WTC11 (cell line): ENCODE measurements around the gene DCTD. TPM values are rescaled to one million over a fixed set of nuclear protein-coding genes. Genes with fewer than 3 reads are reported as not detected.

Experiments used
- ATAC-seq: fragments of 200-7000 bp; cut with Tn5 transposase; 2 replicates; pipeline ENCODE4 v1.10.0; 2021; ENCODE audit warnings: mild to moderate bottlenecking, moderate library complexity
- CTCF ChIA-PET: fragments of 300-600 bp; sonication (Branson Sonifier 250); formaldehyde crosslinking; loops from one replicate; lab custom pipeline; 2021; ENCODE audit warnings: antibody characterized with exemption; lab: Charles Lee
- POLR2A ChIA-PET: fragments of 350-600 bp; sonication (Branson Sonifier 250); formaldehyde crosslinking; loops from one replicate; lab custom pipeline; 2021; ENCODE audit warnings: antibody characterized with exemption; lab: Charles Lee
- DNase-seq: peaks from one replicate; pipeline ENCODE4 v3.0.0; 2021; ENCODE audit warnings: low spot score
- H3K27ac Mint-ChIP-seq: 2 replicates; pipeline ENCODE4 v1.8.0; 2021; ENCODE audit warnings: mixed read lengths
- H3K27me3 Mint-ChIP-seq: 2 replicates; pipeline ENCODE4 v1.8.0; 2021; ENCODE audit warnings: low read depth, mild to moderate bottlenecking, moderate library complexity, mixed read lengths
- H3K36me3 Mint-ChIP-seq: 2 replicates; pipeline ENCODE4 v1.8.0; 2021; ENCODE audit warnings: mixed read lengths
- H3K4me1 Mint-ChIP-seq: 2 replicates; pipeline ENCODE4 v1.8.0; 2022; ENCODE audit warnings: mixed read lengths
- H3K4me3 Mint-ChIP-seq: 2 replicates; pipeline ENCODE4 v1.8.0; 2021; ENCODE audit warnings: mild to moderate bottlenecking, moderate library complexity, mixed read lengths
- H3K9me3 Mint-ChIP-seq: 2 replicates; pipeline ENCODE4 v1.8.0; 2021; ENCODE audit warnings: mixed read lengths
- ATF2 ChIP-seq: sonication (generic); formaldehyde crosslinking; IDR thresholded peaks from 2 replicates; pipeline ENCODE4 v1.8.1; 2022; ENCODE audit warnings: low read depth, missing genetic modification reagents, borderline replicate concordance
- CTCF ChIP-seq: fragments of 200-600 bp; IDR thresholded peaks from 2 replicates; pipeline ENCODE4 v1.8.0; 2022; ENCODE audit warnings: antibody characterized with exemption
- FOXK1 ChIP-seq: sonication (generic); formaldehyde crosslinking; IDR thresholded peaks from 2 replicates; pipeline ENCODE4 v1.8.0; 2022; ENCODE audit warnings: mild to moderate bottlenecking, moderate library complexity, missing genetic modification reagents
- HMGA2 ChIP-seq: fragments of 250-450 bp; sonication (Bioruptor Pico); IDR thresholded peaks from 2 replicates; pipeline ENCODE4 v1.4.0; 2021; ENCODE audit warnings: mild to moderate bottlenecking, moderate library complexity
- HMGXB4 ChIP-seq: sonication (generic); formaldehyde crosslinking; IDR thresholded peaks from 2 replicates; pipeline ENCODE4 v1.8.1; 2023; ENCODE audit warnings: mild to moderate bottlenecking, moderate library complexity, missing genetic modification reagents
- MAX ChIP-seq: sonication (generic); formaldehyde crosslinking; IDR thresholded peaks from 2 replicates; pipeline ENCODE4 v1.8.0; 2022; ENCODE audit warnings: mild to moderate bottlenecking, missing genetic modification reagents
- RELA ChIP-seq: sonication (generic); formaldehyde crosslinking; IDR thresholded peaks from 2 replicates; pipeline ENCODE4 v1.8.1; 2022; ENCODE audit warnings: missing genetic modification reagents, mild to moderate bottlenecking, borderline replicate concordance
- TEAD1 ChIP-seq: sonication (generic); formaldehyde crosslinking; IDR thresholded peaks from 2 replicates; pipeline ENCODE4 v1.8.0; 2022; ENCODE audit warnings: mild to moderate bottlenecking, missing genetic modification reagents
- ZNF263 ChIP-seq: sonication (generic); formaldehyde crosslinking; IDR thresholded peaks from 2 replicates; pipeline ENCODE4 v1.8.1; 2022; ENCODE audit warnings: low read depth, mild to moderate bottlenecking, moderate library complexity, missing genetic modification reagents
- ZNF512 ChIP-seq: sonication (generic); formaldehyde crosslinking; IDR thresholded peaks from 2 replicates; pipeline ENCODE4 v1.8.1; 2022; ENCODE audit warnings: missing genetic modification reagents, borderline replicate concordance
- total RNA-seq: library from RNA; stranded (reverse); gene quantifications from 3 replicates; pipeline ENCODE4 v1.2.3, GENCODE V29; 2021
- TF ChIP-seq, protein P1 (sequence below): fragments of 250-450 bp; sonication (Bioruptor Pico); IDR thresholded peaks from 2 replicates; pipeline ENCODE4 v1.8.0; 2021; ENCODE audit warnings: mild to moderate bottlenecking

The DCTD gene
- total RNA-seq, 1 experiment from 2014 or later: 56.8 TPM

DNA sequence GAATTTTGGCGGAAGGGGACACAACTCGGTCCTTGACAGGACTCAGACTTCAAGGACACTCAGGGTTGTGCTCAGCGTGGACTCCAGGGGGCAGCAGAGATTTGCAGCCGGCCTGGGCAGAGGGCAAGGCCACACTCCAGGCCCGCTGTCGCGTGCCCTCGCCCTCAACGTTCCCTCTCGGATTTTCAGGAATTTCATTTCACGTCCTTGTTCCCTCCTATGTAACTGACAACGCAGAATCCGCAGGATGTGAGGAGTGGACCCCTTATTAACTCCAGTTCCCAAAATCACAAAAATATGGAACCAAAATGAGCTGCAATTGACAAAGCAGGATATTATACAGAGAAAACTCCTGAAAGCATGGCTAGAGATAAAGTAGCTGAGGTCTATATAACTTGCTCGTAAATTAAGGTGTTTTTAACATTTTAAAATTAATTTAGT, 21.0 kb upstream of the DCTD start:
- Mint-ChIP-seq H3K9me3 (peaks cover 6% of the 10 kb centered on the region; the same call in 1 of the 2 replicates), H3K27me3 (peaks cover 6% of the 10 kb centered on the region; the same call in 1 of the 2 replicates), H3K27ac (no peak overlapping the region), H3K36me3 (no peaks in the 10 kb centered on the region), H3K4me3 (no peak overlapping the region), H3K4me1 (peaks cover 16% of the 10 kb centered on the region)
- CTCF ChIA-PET: interaction anchor here (0.5 to 4.3 kb wide), 19 partner anchors 10 to 469 kb away, joined by 3 to 47 read pairs (median 5); no protein-coding TSS in a partner anchor
- POLR2A ChIA-PET: interaction anchor here (1.1 kb wide), 1 partner anchor 161 kb away, joined by 3 read pairs; the partner anchor contains the start of gene WWC2
- ATAC-seq (peak; percentile 100), DNase-seq (peak; percentile 86)
- TF ChIP-seq, protein P1, sequence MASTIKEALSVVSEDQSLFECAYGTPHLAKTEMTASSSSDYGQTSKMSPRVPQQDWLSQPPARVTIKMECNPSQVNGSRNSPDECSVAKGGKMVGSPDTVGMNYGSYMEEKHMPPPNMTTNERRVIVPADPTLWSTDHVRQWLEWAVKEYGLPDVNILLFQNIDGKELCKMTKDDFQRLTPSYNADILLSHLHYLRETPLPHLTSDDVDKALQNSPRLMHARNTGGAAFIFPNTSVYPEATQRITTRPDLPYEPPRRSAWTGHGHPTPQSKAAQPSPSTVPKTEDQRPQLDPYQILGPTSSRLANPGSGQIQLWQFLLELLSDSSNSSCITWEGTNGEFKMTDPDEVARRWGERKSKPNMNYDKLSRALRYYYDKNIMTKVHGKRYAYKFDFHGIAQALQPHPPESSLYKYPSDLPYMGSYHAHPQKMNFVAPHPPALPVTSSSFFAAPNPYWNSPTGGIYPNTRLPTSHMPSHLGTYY (CRISPR knock-in tag): no peak
- TF ChIP-seq HMGA2 (CRISPR knock-in tag) (peak; percentile 79), TEAD1 (CRISPR knock-in tag) (0 out of 2 replicates have a peak, but pooled peaks have one; percentile 61), CTCF (peak; percentile 86), MAX (CRISPR knock-in tag) (peak; percentile 85), ZNF263 (CRISPR knock-in tag) (no peak)
- TF ChIP-seq, all 79 proteins: peak for 4

DNA sequence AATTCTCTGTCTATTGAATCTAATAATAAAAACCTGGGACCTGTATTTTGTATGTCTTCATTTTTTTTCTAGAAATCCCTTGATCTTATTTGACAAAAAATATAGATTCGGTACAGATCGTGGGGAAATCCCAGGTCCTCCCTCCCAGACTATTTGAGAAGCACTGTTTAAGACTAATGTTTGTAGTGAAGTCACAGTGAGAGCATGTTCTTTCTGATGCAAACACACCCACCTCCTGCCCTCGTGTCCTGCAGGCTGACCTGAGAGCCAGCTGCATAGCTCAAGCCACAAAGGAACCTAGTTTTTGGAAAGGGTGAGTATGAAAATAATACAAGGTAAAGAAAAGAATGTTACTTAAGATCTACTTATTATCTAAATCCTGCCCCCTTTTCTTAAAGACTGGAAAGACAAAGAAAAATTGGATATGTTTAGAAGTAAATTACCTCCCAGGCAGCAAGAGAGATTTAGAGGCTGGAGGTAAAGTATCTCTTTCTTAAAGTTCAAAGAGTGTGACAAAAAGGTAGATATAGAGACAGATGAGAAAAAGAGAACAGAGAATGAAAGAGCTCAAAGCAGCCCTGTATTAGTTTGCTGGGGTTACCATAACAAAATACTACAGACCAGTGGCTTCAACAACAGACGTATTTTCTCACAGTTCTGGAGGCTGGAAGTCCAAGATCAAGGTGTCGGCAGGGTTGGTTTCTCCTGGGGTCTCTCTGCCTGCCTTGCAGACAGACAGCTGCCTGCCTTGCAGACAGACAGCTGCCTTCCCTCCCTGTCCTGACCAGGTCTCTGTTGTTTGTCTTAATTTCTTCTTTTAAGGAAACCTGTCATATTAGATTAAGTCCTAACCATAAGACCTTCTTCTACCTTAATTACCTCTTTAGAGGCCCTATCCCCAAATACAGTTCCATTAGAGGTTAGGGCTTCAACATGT, 20.4 kb upstream of the DCTD start:
- CTCF ChIA-PET: interaction anchor here (0.5 to 4.3 kb wide), 13 partner anchors 11 to 470 kb away, joined by 3 to 47 read pairs (median 6); no protein-coding TSS in a partner anchor
- Mint-ChIP-seq H3K4me3 (no peak overlapping the region), H3K9me3 (peaks cover 6% of the 10 kb centered on the region; the same call in 1 of the 2 replicates), H3K27ac (no peak overlapping the region), H3K4me1 (peaks cover 16% of the 10 kb centered on the region), H3K36me3 (no peaks in the 10 kb centered on the region), H3K27me3 (peaks cover 6% of the 10 kb centered on the region; the same call in 1 of the 2 replicates)
- no peak for TF ChIP-seq HMGXB4
- DNase-seq (no peak), ATAC-seq (peak; percentile 16)
- POLR2A ChIA-PET: no interaction called here

GRCh38 chr4:182932651-182933050, 15.5 kb upstream of the DCTD start:
- H3K27me3 Mint-ChIP-seq: no peaks in the 10 kb centered on the region

More at GRCh38 chr4:182932651-182933050, 15.5 kb upstream of the DCTD start:
- DNase-seq (no peak), ATAC-seq (no peak)
- ChIA-PET POLR2A (no interaction called here), CTCF (interaction anchor here (0.9 kb wide), 1 partner anchor 329 kb away, joined by 3 read pairs; no protein-coding TSS in a partner anchor)
- H3K9me3 Mint-ChIP-seq: peaks cover 4% of the 10 kb centered on the region; the same call in 1 of the 2 replicates
- H3K4me1 Mint-ChIP-seq: peaks cover 10% of the 10 kb centered on the region
- TF ChIP-seq ZNF512 (CRISPR knock-in tag): no peak
- no peak for TF ChIP-seq RELA (CRISPR knock-in tag)
- TF ChIP-seq FOXK1 (CRISPR knock-in tag): no peak
- TF ChIP-seq ATF2 (CRISPR knock-in tag): no peak
- TF ChIP-seq, all 79 proteins: peak for 0
- Mint-ChIP-seq H3K36me3 (no peaks in the 10 kb centered on the region), H3K4me3 (no peak overlapping the region), H3K27ac (no peak overlapping the region)
